ENCODE data around the gene LAD1. TPM values are rescaled to one million over a fixed set of nuclear protein-coding genes. Genes with fewer than 3 reads are reported as not detected.
A peak's percentile ranks its signal among the peaks of the same experiment; 100 is the strongest.

The LAD1 gene
- total and polyA plus RNA-seq, 5 donors: 1.3 to 5.0 (median 2.5) TPM

GRCh38 chr1:201334325-201335173, 64.6 kb downstream of the LAD1 start:
- WGBS: 48% methylated on average over 11 of the region's 11 CpGs
- Histone ChIP-seq H3K27me3 (ENCODE audit: control insufficient read depth, insufficient read depth) (no peaks in the 10 kb centered on the region), H3K4me1 (ENCODE audit: control insufficient read depth, insufficient read depth, low read length) (peaks cover 2% of the 10 kb centered on the region), H3K27ac (ENCODE audit: low read length) (no peak overlapping the region), H3K9me3 (ENCODE audit: control insufficient read depth, low read length) (no peaks in the 10 kb centered on the region), H3K4me3 (ENCODE audit: low read length) (no peak overlapping the region)
- intact Hi-C loops (cut with DNase I): loop anchor here in 1 of 4 donors (5.0 kb wide), 1 partner anchor 72 kb away; no protein-coding TSS in a partner anchor
- DNase-seq (no peak), ATAC-seq (no peak)

- no peak overlapping the region for H3K4me3 ChIP-seq (ENCODE audit: low read length)
- no peak overlapping the region for H3K27ac ChIP-seq (ENCODE audit: low read length)
- peaks cover 2% of the 10 kb centered on the region for H3K4me1 ChIP-seq (ENCODE audit: control insufficient read depth, insufficient read depth, low read length)
- intact Hi-C loops (cut with DNase I): no loop called here
- H3K27me3 ChIP-seq (ENCODE audit: control insufficient read depth, insufficient read depth): no peaks in the 10 kb centered on the region
- 95% methylated on average over 10 of the region's 10 CpGs for WGBS
- ATAC-seq: no peak
- DNase-seq: no peak
- H3K9me3 ChIP-seq (ENCODE audit: control insufficient read depth, low read length): no peaks in the 10 kb centered on the region
Measured at GRCh38 chr1:201332616-201333335, 66.3 kb downstream of the LAD1 start.

GRCh38 chr1:201332021-201332420, 67.1 kb downstream of the LAD1 start:
- DNase-seq: peak in 1 of 3 donors; percentile 2

DNA sequence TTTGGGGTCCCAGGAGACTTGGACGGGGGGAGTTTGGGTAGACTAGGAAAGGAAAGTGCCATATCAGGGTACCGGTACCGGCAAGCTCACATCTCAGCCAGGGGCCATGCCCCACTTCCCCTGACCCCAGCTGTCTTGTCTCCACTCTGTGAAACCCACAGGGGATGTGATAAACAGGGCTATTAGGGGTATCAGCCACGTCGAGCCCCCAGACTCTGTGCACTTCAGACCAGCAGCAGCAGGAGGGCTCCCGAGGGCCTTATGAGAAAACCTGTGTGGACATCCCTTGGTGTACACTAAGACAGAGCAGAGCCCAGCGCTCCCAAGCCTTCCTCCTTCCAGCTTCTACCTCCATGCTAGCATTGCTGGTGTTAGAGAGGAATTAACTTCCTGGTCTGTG, 68.0 kb downstream of the LAD1 start:
- Histone ChIP-seq H3K9me3 (ENCODE audit: control insufficient read depth, low read length) (no peaks in the 10 kb centered on the region), H3K4me3 (ENCODE audit: low read length) (no peak overlapping the region), H3K27ac (ENCODE audit: low read length) (no peak overlapping the region), H3K4me1 (ENCODE audit: control insufficient read depth, insufficient read depth, low read length) (peaks cover 2% of the 10 kb centered on the region), H3K27me3 (ENCODE audit: control insufficient read depth, insufficient read depth) (no peaks in the 10 kb centered on the region)
- ATAC-seq (no peak), DNase-seq (no peak)
- intact Hi-C loops (cut with DNase I): no loop called here
- 74% methylated on average over 7 of the region's 7 CpGs for WGBS

More at GRCh38 chr1:201332021-201332420, 67.1 kb downstream of the LAD1 start:
- no peak for ATAC-seq
- Histone ChIP-seq H3K27me3 (ENCODE audit: control insufficient read depth, insufficient read depth) (no peaks in the 10 kb centered on the region), H3K4me3 (ENCODE audit: low read length) (no peak overlapping the region), H3K27ac (ENCODE audit: low read length) (no peak overlapping the region), H3K9me3 (ENCODE audit: control insufficient read depth, low read length) (no peaks in the 10 kb centered on the region), H3K4me1 (ENCODE audit: control insufficient read depth, insufficient read depth, low read length) (peaks cover 2% of the 10 kb centered on the region)
- intact Hi-C loops (cut with DNase I): no loop called here
- 93% methylated on average over 8 of the region's 8 CpGs for WGBS

Other genes with a start within 250 kb of the LAD1 start
- gene TMEM9, start 244.8 kb downstream of the LAD1 start, total RNA-seq: 10 to 100 TPM; 45.3 to 54.6 (median 46.6) TPM
- gene TMEM9, start 244.8 kb downstream of the LAD1 start, polyA plus RNA-seq: 44.4 TPM
- gene IGFN1, start 208.5 kb downstream of the LAD1 start, total RNA-seq: 1 to 10 TPM in 1 of 4 donors, under 1 TPM in 3; 0.14 to 1.6 (median 0.48) TPM
- gene IGFN1, start 208.5 kb downstream of the LAD1 start, polyA plus RNA-seq: 0.54 TPM
- under 1 TPM in 2 of 4 donors, not detected in 2; 0.03 to 0.22 TPM for gene PKP1, start 115.8 kb downstream of the LAD1 start, total RNA-seq
- 0.02 TPM for gene PKP1, start 115.8 kb downstream of the LAD1 start, polyA plus RNA-seq
- 1,000 to 10,000 TPM; 5,203 to 7,292 (median 7,185) TPM for gene TNNT2, start 21.6 kb downstream of the LAD1 start, total RNA-seq
- 16,707 TPM for gene TNNT2, start 21.6 kb downstream of the LAD1 start, polyA plus RNA-seq
- gene TNNI1, start 22.4 kb upstream of the LAD1 start, total RNA-seq: 100 to 1,000 TPM in 2 of 4 donors, 10 to 100 TPM in 2; 77.9 to 215 (median 100) TPM
- 81.3 TPM for gene TNNI1, start 22.4 kb upstream of the LAD1 start, polyA plus RNA-seq
- 10 to 100 TPM; 21.8 to 47.4 (median 29.9) TPM for gene PHLDA3, start 69.9 kb upstream of the LAD1 start, total RNA-seq
- gene PHLDA3, start 69.9 kb upstream of the LAD1 start, polyA plus RNA-seq: 18.1 TPM
- 100 to 1,000 TPM in 3 of 4 donors, 10 to 100 TPM in 1; 97.2 to 343 (median 132) TPM for gene CSRP1, start 107.8 kb upstream of the LAD1 start, total RNA-seq
- gene CSRP1, start 107.8 kb upstream of the LAD1 start, polyA plus RNA-seq: 121 TPM
- 10 to 100 TPM; 13.3 to 29.1 (median 20.6) TPM for gene NAV1, start 139.8 kb upstream of the LAD1 start, total RNA-seq
- 8.0 TPM for gene NAV1, start 139.8 kb upstream of the LAD1 start, polyA plus RNA-seq

Measured in right cardiac atrium (tissue), 5 donors.